HG03045 (cell line): ENCODE measurements around the gene ADPRHL1.
"Not testable (repeated sequence)": the region's sequence is repeated elsewhere in the genome, so short reads cannot be mapped to it uniquely, and the experiment has no call there.

Source experiments
- ATAC-seq: cut with Tn5 transposase; IDR thresholded peaks from one replicate; pipeline ENCODE4 v1.9.1; 2021; ENCODE audit warnings: mild to moderate bottlenecking, moderate library complexity; ENCODE audit not compliant: unreplicated experiment

ADPRHL1 gene

GRCh38 chr13:113479179-113479578, 25.9 kb upstream of the ADPRHL1 start:
- no peak for ATAC-seq

GRCh38 chr13:113477724-113478123, 24.4 kb upstream of the ADPRHL1 start:
- ATAC-seq: no peak

- ATAC-seq: no peak
Observed at GRCh38 chr13:113476811-113477210, 23.5 kb upstream of the ADPRHL1 start.

DNA sequence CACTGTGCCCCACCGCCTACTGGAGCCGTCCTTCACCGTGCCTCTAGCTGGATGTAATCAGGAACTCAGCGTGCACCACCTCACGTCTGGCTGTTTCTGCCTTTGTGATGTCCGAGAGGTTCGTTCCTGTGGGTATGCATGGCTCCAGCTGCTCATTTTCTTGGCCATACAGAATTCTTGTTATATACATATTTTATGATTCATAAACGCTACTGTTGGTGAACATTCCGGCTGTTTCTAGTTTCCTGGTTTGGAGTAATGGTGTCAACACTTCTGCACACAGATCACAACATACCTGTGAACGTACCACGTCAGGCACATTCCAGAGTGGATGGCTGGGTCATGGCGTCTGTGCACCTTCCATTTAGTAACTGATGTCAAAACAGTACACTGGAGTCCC, 22.6 kb upstream of the ADPRHL1 start:
- ATAC-seq: no peak

DNA sequence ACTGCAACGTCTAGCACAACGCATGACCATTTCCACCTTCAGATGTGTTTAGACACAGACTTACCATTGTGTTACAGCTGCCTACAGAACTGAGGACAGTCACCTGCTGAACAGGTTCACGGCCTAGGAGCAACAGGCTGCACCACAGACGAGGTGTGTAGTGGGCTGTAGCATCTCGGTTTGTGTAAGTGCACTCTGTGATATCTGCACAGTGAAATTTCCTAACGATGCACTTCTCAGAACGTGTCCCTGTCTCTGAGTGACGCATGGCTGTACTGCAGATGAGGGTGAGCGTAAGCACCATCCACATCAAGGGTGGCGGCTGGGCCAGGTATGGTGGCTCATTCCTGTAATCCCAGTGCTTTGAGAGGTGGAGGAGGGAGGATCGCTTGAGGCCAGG, 22.0 kb upstream of the ADPRHL1 start:
- no peak for ATAC-seq

DNA sequence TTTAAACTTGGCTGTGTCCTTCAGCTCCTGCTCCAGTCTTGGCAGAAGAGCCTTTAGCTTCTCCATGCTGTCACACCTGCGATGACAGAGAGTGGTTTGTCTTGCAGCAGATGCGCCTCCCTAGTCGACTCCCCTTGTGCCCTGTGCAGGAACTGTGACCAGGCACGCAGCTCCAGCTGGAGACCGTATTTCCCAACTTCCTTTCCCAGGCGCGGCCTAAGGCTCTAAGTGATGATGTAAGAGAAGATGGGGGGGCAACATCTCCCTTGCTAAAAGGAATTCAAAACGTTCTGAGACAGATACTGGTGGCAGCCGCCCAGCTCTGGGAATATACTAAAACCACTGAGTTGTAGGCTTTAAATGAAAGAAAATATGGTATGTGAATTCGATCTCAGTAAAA, 20.9 kb upstream of the ADPRHL1 start:
- no peak for ATAC-seq

DNA sequence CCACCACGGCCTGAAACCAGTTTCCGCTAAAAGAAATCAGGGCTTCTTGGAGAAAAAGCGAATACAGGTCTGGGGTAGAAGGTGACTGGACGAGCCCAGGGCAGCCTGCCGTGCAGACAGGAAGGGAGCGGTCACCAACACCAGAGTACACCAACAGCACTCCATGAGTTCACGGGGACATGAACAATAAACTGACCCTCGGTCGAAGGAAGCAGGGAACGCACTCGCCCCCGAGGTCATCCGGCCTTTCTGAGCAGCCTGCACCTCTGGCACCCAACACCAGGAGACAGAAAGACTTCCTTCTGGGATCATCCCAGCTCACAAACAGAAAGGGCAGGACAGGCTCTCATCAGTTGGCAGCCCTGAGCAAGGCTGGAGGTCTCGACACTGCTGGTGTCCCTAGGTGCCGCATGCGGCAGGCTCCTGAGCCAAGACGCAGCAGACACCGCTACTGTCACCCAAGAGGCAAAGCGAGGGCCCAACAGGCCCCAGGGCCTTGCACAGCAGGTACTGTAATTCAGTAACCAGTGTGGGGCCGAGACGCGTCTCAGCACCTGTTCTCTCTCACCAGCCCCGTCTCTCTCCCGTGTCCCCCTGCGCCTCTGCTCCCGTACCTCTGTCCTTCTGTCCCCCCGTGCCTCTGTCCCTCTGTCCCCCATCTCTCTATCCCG, 19.2 kb upstream of the ADPRHL1 start:
- no peak for ATAC-seq

GRCh38 chr13:113471844-113472243, 18.6 kb upstream of the ADPRHL1 start:
- ATAC-seq: no peak

DNA sequence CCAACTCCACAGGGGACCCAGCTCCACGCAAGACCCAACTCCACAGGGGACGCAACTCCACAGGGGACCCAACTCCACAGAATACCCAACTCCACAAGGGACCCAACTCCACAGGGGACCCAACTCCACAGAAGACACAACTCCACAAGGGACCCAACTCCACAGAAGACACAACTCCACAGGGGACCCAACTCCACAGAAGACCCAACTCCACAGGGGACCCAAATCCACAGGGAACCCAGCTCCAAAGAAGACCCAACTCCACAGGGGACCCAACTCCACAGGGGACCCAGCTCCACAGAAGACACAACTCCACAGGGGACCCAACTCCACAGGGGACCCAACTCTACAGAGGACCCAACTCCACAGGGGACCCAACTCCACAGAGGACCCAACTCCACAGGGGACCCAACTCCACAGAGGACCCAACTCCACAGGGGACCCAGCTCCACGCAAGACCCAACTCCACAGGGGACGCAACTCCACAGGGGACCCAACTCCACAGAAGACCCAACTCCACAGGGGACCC, 17.4 kb upstream of the ADPRHL1 start:
- ATAC-seq: not testable (repeated sequence)

DNA sequence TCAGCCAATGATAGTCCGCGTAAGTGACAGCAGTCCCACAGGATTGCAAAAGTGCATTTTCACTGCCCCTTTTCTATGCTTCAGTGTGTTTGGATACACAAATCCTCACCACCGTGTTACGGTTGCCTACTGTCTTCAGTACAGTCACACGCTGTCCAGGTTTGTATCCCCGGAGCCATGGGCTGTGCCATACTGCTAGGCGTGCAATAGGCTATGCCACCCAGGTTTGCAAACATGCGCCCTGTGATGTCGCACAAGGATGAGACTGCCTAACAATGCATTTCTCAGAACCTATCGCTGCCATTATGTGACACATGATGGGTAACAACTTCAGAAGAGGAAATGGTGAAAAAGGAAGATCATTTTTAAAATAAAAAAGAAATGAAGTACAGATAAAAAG, 16.8 kb upstream of the ADPRHL1 start:
- no peak for ATAC-seq

DNA sequence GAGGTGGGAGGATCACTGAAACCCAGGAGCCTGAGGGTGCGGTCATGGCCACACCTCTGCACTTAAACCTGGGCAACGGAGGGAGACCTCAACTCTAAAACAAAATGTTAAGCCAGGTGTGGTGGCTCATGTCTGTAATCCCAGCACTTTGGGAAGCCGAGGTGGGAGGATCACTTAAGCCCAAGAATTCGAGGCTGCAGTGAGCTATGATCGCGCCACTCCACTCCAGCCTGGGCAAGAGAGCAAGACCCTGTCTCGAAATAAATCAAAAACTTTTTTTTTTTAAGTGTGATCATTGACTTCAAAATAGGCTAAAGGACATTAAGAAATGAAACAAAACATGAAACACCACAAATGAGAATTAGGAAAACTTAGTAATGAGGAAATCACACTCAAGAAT, 16.3 kb upstream of the ADPRHL1 start:
- ATAC-seq: no peak

DNA sequence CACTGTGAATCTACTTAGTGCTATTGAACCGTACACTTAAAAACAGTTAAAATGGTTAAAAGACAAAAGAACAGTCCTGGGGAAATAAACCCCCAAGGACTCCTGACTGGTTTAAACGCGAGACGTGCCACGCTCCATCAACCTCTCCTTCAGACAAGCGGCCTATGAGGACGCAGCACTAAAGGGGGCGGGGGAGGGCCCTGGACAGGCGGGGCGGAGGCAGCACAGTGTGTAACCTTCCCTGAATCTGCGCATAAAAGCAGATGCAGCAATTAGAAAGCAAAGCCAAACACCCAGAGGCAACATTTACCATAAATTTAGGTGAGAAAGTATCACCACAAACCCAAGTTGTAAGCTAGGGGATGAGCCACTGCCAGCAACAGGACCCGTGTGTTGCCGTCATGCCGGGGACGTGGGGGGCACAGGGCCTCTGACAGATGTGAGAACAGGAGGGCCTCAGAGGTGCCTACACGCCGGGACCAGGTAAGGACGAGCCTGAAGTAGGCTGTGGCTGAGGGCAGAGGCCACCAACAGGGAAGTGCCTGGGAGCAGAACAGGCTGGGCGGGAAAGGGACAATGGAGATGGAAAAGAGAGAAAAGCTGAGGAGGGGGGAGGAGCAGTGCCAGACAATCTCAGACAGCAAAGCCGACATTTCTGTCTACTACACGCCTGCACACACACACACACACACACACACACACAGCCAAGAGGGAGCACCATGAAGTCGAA, 15.3 kb upstream of the ADPRHL1 start:
- no peak for ATAC-seq

DNA sequence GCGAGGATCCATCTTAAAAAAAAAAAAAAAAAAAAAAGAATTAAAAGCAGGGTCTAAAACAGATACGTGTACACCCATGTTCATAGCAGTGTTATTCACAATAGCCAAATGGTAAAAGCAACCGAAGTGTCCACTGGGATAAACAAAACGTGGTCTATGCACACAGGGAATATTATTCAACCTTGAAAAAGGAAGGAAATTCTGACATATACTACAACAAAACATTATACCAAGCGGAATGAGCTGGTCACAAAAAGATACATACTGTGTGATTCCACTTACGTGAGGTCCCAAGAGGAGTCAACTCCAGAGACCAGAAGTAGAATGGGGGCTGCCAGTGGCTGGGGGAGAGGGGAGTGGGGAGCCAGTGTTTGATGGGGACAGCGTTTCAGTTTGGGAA, 14.7 kb upstream of the ADPRHL1 start:
- no peak for ATAC-seq

DNA sequence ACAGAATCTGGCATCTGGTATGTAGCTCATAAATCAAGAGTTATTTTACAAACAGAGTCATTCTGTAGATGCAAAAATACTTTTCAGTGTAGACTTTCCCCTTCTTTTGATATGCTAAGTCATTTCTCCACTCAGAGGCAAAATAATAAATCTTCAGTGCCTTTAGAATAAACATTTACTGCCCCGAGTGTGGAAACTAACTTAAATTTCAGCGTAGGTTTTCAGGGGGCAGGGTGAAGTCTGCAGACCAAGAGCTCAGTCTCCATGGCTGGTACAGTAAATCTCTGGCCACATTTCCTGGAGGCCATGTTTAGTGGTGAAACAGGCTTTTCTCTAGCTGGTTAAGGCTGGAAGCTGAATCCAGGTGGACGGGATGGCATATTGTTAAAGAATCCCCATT, 13.1 kb upstream of the ADPRHL1 start:
- no peak for ATAC-seq

GRCh38 chr13:113465300-113465699, 12.0 kb upstream of the ADPRHL1 start:
- ATAC-seq: no peak

DNA sequence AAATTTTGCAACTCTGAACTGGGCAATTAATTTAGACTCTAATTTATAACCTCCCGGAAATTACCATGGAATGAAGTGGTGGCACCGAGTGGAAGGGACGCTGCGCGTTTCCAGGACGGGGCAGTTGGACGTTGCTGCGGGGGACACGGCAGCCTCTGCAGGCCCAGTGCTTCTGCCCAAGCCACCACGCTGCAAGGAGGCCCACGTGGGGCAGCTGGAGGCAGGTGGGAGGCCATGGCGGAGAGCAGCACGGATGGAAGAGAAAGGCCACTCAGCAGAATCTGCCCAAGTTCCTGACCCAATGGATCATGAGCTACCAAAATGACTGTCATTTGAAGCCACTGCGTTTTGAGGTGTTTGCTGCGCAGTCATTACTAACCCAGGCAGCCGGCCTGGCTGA, 11.2 kb upstream of the ADPRHL1 start:
- no peak for ATAC-seq

- ATAC-seq: no peak
Observed at GRCh38 chr13:113461022-113461751, 7.9 kb upstream of the ADPRHL1 start.

- no peak for ATAC-seq
Observed at GRCh38 chr13:113460599-113460998, 7.3 kb upstream of the ADPRHL1 start.

DNA sequence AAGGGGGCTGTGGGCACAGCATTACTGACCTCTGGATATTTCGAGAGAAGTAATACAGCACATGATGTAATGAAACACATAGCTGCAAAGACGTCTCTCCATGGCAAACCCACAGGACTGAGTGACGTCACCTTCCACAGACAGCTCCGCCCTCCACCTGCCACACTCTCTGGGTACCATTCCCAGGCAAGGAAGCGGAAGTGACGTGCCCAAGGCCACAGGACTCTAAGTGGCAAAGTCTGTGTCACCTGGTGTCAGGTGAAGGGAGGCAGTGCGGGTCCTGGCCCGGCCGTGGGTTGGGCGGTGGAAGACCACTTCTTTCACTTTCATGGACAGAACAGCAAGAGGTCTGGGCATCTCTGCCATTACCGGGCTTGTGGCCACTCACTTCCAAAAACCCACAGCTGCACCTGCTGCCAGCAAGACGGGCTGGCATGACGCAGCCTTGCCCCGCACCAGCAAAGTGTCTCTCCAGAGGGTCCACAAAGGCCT, 6.8 kb upstream of the ADPRHL1 start:
- no peak for ATAC-seq

DNA sequence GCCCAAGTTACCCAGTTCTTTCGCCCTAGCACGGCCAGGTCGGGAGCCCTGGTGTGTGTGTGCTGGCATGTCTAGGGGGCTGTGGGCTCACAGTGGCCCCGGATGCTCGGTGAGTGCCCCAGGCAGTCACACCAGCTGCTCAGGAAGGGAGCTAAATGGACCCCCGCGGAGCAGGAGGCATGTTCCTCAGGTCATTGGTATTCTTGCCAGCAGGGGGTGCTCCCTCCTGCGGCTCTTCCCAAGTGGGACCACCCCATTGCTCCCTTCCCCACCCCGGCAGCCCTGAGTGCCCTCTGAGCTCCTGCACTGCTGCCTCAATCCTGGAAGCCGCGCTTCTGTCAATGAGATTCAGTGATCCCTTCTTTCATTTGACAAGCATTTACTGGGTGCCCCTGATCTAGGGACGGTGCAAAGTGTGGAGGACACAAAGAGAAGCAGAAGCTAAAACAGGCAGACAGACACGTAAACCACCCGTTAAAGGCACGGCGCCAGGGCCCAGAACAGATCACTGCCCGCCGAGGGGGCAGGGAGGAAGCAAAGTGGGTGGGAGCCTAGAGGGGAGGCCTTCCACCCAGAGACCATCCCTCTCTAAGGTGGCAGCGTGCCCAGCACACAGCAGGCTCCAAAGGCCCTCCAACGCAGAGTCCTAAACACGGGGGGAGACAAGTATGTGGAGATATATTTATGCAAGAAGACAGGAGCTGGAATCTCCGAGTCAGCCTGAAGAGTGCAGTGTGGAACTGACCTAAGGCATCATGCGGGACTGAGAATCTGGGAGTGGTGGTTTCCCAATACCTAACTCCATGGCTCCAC, 5.2 kb upstream of the ADPRHL1 start:
- ATAC-seq: no peak

DNA sequence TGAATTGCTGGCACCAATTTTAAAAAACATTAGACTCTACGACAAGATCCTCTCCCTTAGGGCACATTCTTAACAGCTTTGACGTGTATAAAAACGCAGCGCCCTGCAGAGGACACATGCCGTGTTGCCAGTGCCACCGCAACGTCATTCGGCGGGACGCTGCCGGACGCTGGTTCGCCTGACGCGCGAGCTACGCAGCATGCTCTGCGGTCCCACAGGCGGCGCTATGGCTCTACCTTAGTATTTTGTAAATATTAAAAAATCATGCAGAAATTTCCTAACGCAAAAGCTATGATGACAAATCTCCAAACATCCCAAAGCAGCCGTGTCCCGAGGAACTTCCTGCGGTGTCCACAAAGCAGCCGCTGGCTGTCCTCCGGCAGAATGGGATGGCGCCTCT, 4.2 kb upstream of the ADPRHL1 start:
- no peak for ATAC-seq
